BJ (cell line): ENCODE results near the gene ACOXL. TPM values are rescaled to one million over a fixed set of nuclear protein-coding genes. Genes with fewer than 3 reads are reported as not detected.

ENCODE experiments used
- CTCF ChIA-PET: fragments of 350-600 bp; formaldehyde crosslinking; extraction: SDS; loops from one replicate; lab custom pipeline; 2021; ENCODE audit warnings: antibody characterized with exemption, inconsistent platforms; lab: Yijun Ruan, JAX
- POLR2A ChIA-PET: fragments of 300-600 bp; sonication (Branson Sonifier 250); formaldehyde crosslinking; extraction: SDS; loops from one replicate; lab custom pipeline; 2021; ENCODE audit warnings: antibody characterized with exemption; lab: Charles Lee
- DNase-seq: peaks from one replicate; pipeline ENCODE4 v3.0.0-alpha.2; 2011; ENCODE audit warnings: low read depth
- H3K27me3 ChIP-seq: 2 replicates; pipeline ENCODE4 v1.6.0; 2011; ENCODE audit warnings: low read length; ENCODE audit not compliant: control insufficient read depth, insufficient read depth
- H3K36me3 ChIP-seq: 2 replicates; pipeline ENCODE4 v1.5.1; 2011; ENCODE audit warnings: low read length; ENCODE audit not compliant: control insufficient read depth, insufficient read depth
- H3K4me3 ChIP-seq: 2 replicates; pipeline ENCODE4 v1.5.1; 2011; ENCODE audit warnings: low read depth, mild to moderate bottlenecking, control low read depth, low read length
- polyA plus RNA-seq: library from polyadenylated mRNA; depleted of rRNA; stranded (reverse); fragments of >200 nt; gene quantifications from 2 replicates; pipeline ENCODE4 v1.2.3, GENCODE V29; 2011
- TF ChIP-seq, protein P1 (sequence below): IDR thresholded peaks from 2 replicates; pipeline ENCODE4 v1.5.1; 2011; ENCODE audit warnings: low read depth, mild to moderate bottlenecking, control low read depth, inconsistent platforms, low read length, moderate library complexity; ENCODE audit not compliant: insufficient read depth

ACOXL gene
- polyA plus RNA-seq, 1 experiment: not detected

DNA sequence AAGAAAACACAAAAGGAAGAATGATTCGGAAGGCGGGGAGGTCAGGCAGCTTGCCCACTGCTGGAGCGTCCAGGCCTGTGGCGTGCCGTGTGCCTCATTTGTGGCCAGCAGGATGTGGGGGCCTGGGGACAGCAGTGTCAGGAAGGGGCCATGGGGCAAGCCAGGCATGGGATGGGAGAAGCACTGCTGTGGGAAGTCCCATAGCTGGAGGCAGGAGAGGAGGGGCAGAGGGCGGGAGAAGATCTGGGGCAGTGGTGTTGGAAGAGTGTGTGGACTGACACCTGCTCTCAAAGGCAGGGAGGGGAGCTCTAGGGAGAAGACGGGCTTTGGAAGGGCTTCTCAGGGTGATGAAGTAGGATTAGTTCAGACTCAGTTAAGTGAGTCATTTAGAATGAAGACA, 133.7 kb downstream of the ACOXL start:
- TF ChIP-seq, protein P1, sequence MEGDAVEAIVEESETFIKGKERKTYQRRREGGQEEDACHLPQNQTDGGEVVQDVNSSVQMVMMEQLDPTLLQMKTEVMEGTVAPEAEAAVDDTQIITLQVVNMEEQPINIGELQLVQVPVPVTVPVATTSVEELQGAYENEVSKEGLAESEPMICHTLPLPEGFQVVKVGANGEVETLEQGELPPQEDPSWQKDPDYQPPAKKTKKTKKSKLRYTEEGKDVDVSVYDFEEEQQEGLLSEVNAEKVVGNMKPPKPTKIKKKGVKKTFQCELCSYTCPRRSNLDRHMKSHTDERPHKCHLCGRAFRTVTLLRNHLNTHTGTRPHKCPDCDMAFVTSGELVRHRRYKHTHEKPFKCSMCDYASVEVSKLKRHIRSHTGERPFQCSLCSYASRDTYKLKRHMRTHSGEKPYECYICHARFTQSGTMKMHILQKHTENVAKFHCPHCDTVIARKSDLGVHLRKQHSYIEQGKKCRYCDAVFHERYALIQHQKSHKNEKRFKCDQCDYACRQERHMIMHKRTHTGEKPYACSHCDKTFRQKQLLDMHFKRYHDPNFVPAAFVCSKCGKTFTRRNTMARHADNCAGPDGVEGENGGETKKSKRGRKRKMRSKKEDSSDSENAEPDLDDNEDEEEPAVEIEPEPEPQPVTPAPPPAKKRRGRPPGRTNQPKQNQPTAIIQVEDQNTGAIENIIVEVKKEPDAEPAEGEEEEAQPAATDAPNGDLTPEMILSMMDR: no peak
- DNase-seq: no peak
- no peak overlapping the region for H3K4me3 ChIP-seq
- no peaks in the 10 kb centered on the region for H3K36me3 ChIP-seq
- POLR2A ChIA-PET: no interaction called here
- peaks cover 3% of the 10 kb centered on the region for H3K27me3 ChIP-seq
- CTCF ChIA-PET: no interaction called here

DNA sequence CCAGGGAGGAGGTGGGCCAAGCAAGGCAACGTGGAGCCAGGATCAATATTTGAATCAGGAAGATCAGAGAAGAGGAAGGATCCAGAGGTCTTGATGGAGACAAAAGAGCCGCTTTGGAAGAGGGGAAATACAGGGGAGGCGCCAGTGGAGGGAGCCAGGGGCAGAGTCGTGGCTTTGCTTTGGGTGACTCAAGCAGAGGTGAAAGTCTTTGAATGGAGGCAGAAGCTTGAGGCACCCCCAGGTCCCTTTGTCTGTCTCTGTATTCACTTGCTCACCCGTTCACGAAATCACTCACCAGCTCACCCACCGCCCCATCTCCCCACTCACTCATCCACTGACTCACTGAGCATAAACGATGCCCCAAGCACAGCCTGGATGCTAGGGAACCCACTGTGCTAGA, 134.1 kb downstream of the ACOXL start:
- no peak for DNase-seq
- ChIA-PET CTCF (no interaction called here), POLR2A (no interaction called here)
- TF ChIP-seq, protein P1: no peak
- Histone ChIP-seq H3K27me3 (peaks cover 3% of the 10 kb centered on the region), H3K36me3 (no peaks in the 10 kb centered on the region), H3K4me3 (no peak overlapping the region)

DNA sequence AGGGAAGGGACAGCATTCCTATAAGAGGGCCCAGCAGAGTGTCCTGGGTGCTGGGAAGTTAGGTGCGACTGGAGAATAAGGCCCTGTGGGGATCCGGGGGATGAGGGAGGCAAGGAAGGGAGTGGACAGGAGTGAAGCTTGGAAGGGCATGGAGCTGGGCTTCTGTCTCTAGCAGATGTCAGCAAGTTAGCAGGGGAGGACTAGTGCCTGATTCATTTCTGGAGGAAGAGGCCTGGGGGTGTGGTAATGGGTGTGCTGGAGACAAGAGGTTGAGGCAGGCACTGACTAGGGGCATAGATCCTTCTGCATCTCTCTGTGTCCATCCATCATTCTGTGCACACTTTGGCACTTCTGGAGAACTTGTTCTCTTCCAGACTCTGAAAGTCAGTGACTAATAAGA, 134.7 kb downstream of the ACOXL start:
- Histone ChIP-seq H3K36me3 (no peaks in the 10 kb centered on the region), H3K4me3 (no peak overlapping the region), H3K27me3 (peaks cover 3% of the 10 kb centered on the region)
- TF ChIP-seq, protein P1: no peak
- CTCF ChIA-PET: no interaction called here
- POLR2A ChIA-PET: no interaction called here
- DNase-seq: no peak

DNA sequence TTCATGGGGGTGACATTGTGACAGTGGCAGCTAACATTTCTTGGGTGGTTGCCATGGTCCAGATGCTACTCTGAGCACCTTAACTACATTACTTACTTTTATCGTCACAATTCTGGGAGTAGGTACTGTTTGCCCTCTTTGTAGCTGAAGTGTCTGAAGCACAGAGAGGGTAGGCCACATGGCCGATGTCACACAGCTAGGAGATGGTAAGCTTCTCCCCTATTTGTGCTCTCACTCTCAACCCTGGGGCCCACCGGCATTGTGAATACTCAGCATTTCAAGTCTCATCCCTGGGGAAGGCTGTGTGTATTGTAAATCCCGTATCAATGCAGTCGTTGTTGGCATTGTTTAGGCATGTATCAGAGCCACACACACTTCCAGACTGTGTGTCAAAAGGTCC, 136.6 kb downstream of the ACOXL start:
- Histone ChIP-seq H3K4me3 (no peak overlapping the region), H3K36me3 (no peaks in the 10 kb centered on the region), H3K27me3 (peaks cover 2% of the 10 kb centered on the region)
- ChIA-PET CTCF (interaction anchor here (1.1 kb wide), 1 partner anchor 151 kb away, joined by 3 read pairs; no protein-coding TSS in a partner anchor), POLR2A (no interaction called here)
- TF ChIP-seq, protein P1: no peak
- DNase-seq: no peak

DNA sequence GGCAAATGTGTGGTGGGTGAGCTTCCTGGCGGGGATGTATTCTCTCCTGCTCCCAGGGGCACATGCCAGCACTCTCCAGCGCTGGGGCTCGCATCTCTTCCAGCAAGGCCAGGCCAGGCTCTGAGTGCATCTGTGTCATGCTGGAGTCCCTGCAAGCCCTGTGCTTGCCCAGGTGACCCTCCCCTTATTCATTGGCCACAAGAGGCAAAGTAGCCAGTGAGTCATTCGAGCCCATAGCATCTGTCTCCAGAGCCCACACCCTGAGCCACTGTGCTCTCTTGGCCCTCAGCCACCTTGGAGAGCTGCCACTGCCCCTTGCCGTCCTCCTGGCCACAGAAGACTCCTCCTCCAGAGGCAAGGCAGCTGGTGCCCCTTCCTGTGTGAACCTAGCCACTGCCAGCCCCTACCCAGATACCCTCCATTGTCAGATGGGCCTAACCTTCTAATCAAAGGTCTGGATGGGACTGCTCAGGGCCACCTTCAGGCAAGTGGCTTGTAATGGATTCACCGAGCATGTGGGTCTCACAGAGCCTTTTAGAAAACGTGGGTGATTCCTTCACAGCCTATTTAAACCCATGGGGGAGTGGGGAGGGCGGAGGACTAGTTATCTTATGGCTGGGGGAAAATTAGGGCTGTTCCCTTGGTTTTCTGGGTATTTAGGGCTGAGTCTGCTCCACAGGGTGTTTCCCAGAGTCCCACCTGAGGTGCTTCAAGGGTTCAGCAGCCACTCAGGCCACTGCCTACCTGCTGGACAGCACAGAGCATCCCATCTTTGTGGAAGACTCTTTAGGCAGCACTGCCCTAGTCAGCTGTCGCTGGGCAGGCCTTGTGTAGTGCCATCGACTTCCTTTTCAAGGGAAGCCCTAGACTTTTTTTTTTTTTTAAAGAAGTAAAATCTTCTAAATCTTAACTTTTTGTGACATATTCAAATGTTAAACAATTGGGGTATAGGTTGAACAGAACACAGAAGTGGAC, 137.4 kb downstream of the ACOXL start:
- peaks cover 2% of the 10 kb centered on the region for H3K27me3 ChIP-seq
- DNase-seq: no peak
- H3K36me3 ChIP-seq: no peaks in the 10 kb centered on the region
- H3K4me3 ChIP-seq: no peak overlapping the region
- POLR2A ChIA-PET: no interaction called here
- CTCF ChIA-PET: no interaction called here
- TF ChIP-seq, protein P1: no peak
